Stimulated activated CD4-positive, alpha-beta T cell treated with anti-CD3 and anti-CD28 coated beads, Interleukin-1b, Interleukin-23, amount 100 ng/mL, for 24 hours (primary cell): ENCODE measurements around the gene CCR5AS.
"Not testable (repeated sequence)": the region's sequence is repeated elsewhere in the genome, so short reads cannot be mapped to it uniquely, and the experiment has no call there.

Source experiments
- DNase-seq, 4 experiments: peaks; one replicate each; pipeline ENCODE4 v3.0.0-alpha.2; 2020; ENCODE audit warnings: low read depth in 4 of 4, low spot score in 1 of 4

The CCR5AS gene

GRCh38 chr3:46429250-46429649, 22.4 kb upstream of the CCR5AS start:
- no peak for DNase-seq

- DNase-seq: no peak
Observed at GRCh38 chr3:46427916-46428833, 21.3 kb upstream of the CCR5AS start.

GRCh38 chr3:46427404-46427803, 20.5 kb upstream of the CCR5AS start:
- DNase-seq: not testable (repeated sequence)

- not testable (repeated sequence) for DNase-seq
Observed at GRCh38 chr3:46426476-46426875, 19.6 kb upstream of the CCR5AS start.

GRCh38 chr3:46423588-46423987, 16.7 kb upstream of the CCR5AS start:
- DNase-seq: no peak

- DNase-seq: no peak
Observed at GRCh38 chr3:46422617-46423016, 15.8 kb upstream of the CCR5AS start.

- no peak for DNase-seq
Observed at GRCh38 chr3:46420931-46421330, 14.1 kb upstream of the CCR5AS start.

GRCh38 chr3:46419816-46420215, 12.9 kb upstream of the CCR5AS start:
- DNase-seq: no peak

GRCh38 chr3:46417841-46418611, 11.2 kb upstream of the CCR5AS start:
- DNase-seq: no peak

GRCh38 chr3:46416811-46417510, 10.1 kb upstream of the CCR5AS start:
- DNase-seq: no peak

GRCh38 chr3:46416125-46416810, 9.4 kb upstream of the CCR5AS start:
- DNase-seq: no peak

GRCh38 chr3:46414739-46415138, 7.9 kb upstream of the CCR5AS start:
- DNase-seq: no peak

- DNase-seq: no peak
Observed at GRCh38 chr3:46413951-46414350, 7.1 kb upstream of the CCR5AS start.

GRCh38 chr3:46412786-46413298, 6.0 kb upstream of the CCR5AS start:
- DNase-seq: no peak

GRCh38 chr3:46411271-46411670, 4.4 kb upstream of the CCR5AS start:
- no peak for DNase-seq

- DNase-seq: no peak
Observed at GRCh38 chr3:46410669-46411068, 3.8 kb upstream of the CCR5AS start.

- DNase-seq: no peak
Observed at GRCh38 chr3:46409739-46410489, 3.0 kb upstream of the CCR5AS start.

GRCh38 chr3:46408853-46409252, 2.0 kb upstream of the CCR5AS start:
- DNase-seq: no peak

- no peak for DNase-seq
Observed at GRCh38 chr3:46407970-46408369, 1.1 kb upstream of the CCR5AS start.

- DNase-seq: no peak
Observed at GRCh38 chr3:46406443-46406787, 451 bp downstream of the CCR5AS start.
